ENCODE measurements around the gene IKZF1. TPM values are rescaled to one million over a fixed set of nuclear protein-coding genes. Genes with fewer than 3 reads are reported as not detected.

The IKZF1 gene

DNA sequence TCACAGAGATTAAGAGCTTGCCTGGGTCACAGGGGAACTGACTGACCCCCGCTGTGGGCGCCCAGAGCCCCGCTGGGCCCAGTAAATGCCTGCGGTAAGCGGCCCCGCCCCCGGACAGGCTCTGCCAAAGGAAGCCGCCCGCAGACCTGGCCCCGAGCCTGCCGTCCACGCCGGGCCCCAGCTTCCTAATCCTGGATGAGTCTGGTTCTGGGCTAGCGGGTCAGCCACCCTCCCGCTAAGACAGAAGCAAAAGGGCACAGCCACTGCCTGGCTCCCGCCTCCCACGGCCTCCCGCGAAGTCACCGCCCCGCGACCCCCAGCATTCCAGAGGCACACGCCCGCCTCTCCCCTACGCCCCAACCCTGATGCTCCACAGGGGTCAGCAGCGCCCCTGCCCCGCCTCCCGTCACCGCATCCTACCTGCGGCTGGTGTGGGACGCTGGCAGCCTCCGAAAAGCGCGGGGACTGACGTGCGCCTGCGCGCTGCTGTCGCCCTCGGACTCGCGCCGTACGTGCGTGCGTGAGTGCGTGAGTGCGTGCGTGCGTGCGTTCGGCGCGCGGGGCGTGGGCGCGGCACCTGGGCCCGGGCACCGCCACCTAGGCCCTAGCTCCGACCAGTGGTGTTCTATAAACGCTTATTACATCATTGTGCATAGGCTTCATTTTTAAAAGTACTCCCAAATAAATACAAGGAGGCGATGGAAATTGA is 145.5 kb downstream of the IKZF1 start, which contains the start of gene FIGNL1:
Gene FIGNL1, minus strand, starts transcription at position 470 of the 709 bp plus-strand sequence. CDS start 3,063 bp downstream, outside the sequence.
- Histone ChIP-seq H2BK120ac (ENCODE audit: low read depth, low read length) (no peak within 1 kb of the TSS), H2BK15ac (ENCODE audit: low read length) (peak within 1 kb of the TSS; percentile 51), H2BK12ac (ENCODE audit: low read length) (no peak within 1 kb of the TSS), H3K23ac (ENCODE audit: low read depth, low read length, poor library complexity) (peak within 1 kb of the TSS; percentile 97), H4K8ac (ENCODE audit: low read depth, low read length) (peak within 1 kb of the TSS; percentile 95), H2AK5ac (ENCODE audit: low read depth, low read length) (peak within 1 kb of the TSS; percentile 13), H3K36me3 (replicated peaks in 1 of 2; ENCODE audit: control insufficient read depth in 2 of 2, insufficient read depth in 2 of 2, low read length in 2 of 2) (peaks cover 11 to 29% of the 10 kb centered on the region in 2 donors), H2BK5ac (ENCODE audit: low read length) (no peak within 1 kb of the TSS), H3K79me1 (ENCODE audit: low read depth, low read length) (peaks cover 1% of the 10 kb centered on the region), H3K9me3 (replicated peaks in 1 of 2; ENCODE audit: control insufficient read depth in 2 of 2, insufficient read depth in 1 of 2, low read depth in 1 of 2, low read length in 2 of 2) (peaks cover 0 to 4% of the 10 kb centered on the region in 2 donors), H3K27me3 (ENCODE audit: control insufficient read depth in 3 of 3, insufficient read depth in 3 of 3, low read depth in 1 of 3, low read length in 3 of 3) (no peaks in the 10 kb centered on the region), H3K4me1 (ENCODE audit: control insufficient read depth in 2 of 2, insufficient read depth in 1 of 2, low read depth in 1 of 2, low read length in 2 of 2) (peaks cover 3 to 4% of the 10 kb centered on the region in 2 donors), H2AFZ (ENCODE audit: low read length) (peak within 1 kb of the TSS; percentile 98), H3K14ac (ENCODE audit: low read length) (no peak within 1 kb of the TSS), H3K4ac (ENCODE audit: low read length) (peak within 1 kb of the TSS; percentile 61), H3K27ac (replicated peaks; ENCODE audit: low read length) (peak within 1 kb of the TSS; percentile 54), H4K91ac (ENCODE audit: low read depth, low read length, poor library complexity) (no peak within 1 kb of the TSS), H3K4me2 (ENCODE audit: insufficient read depth, low read length, poor library complexity, severe bottlenecking) (peak within 1 kb of the TSS; percentile 85), H3K18ac (ENCODE audit: low read length) (peak within 1 kb of the TSS; percentile 96), H3K4me3 (ENCODE audit: low read length in 2 of 2) (peak within 1 kb of the TSS; percentile 67 to 79), H3K9ac (ENCODE audit: low read depth, low read length, poor library complexity) (peak within 1 kb of the TSS; percentile 87)
- WGBS, 2 donors (ENCODE audit: extremely low coverage in 2 of 2, insufficient read length in 2 of 2, insufficient replicate concordance in 1 of 2), result no CpG with 5 or more reads among the region's 63 CpGs
- peak; percentile 37 for DNase-seq (ENCODE audit: low spot score)

DNA sequence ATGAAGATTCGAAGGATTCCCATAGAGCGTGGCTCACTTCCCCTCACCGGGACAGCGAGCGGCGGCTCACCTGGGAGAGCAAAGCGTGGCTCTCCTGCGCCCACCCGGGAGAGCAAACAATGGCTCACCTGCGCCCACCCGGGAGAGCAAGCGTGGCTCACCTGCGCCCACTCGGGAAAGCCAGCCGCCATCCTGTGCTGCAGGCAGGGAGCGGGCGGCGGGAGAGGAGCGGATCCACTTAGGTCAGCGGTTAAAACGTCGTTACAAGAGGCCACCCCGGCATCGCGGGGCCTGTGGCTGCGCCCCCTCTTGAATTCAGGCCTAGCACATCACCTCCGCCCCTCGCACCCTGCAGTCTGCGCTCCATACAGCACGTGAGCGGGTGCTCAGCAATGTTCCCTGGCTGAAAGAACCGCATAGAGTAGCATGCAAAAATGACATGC is 146.1 kb downstream of the IKZF1 start:
- no peak overlapping the region for H4K91ac ChIP-seq (ENCODE audit: low read depth, low read length, poor library complexity)
- H2BK12ac ChIP-seq (ENCODE audit: low read length), result no peak overlapping the region
- no peak overlapping the region for H2BK120ac ChIP-seq (ENCODE audit: low read depth, low read length)
- H3K4me3 ChIP-seq (ENCODE audit: low read length in 2 of 2), result peak overlapping the region; percentile 67 to 79
- WGBS, 2 donors (ENCODE audit: extremely low coverage in 2 of 2, insufficient read length in 2 of 2, insufficient replicate concordance in 1 of 2), result no CpG with 5 or more reads among the region's 32 CpGs
- H4K8ac ChIP-seq (ENCODE audit: low read depth, low read length), result peak overlapping the region; percentile 95
- no peak overlapping the region for H3K27ac ChIP-seq (replicated peaks; ENCODE audit: low read length)
- peak overlapping the region; percentile 85 for H3K4me2 ChIP-seq (ENCODE audit: insufficient read depth, low read length, poor library complexity, severe bottlenecking)
- H2AK5ac ChIP-seq (ENCODE audit: low read depth, low read length), result peak overlapping the region; percentile 13
- H3K4ac ChIP-seq (ENCODE audit: low read length), result peak overlapping the region; percentile 61
- no peak for DNase-seq (ENCODE audit: low spot score)
- H3K36me3 ChIP-seq (replicated peaks in 1 of 2; ENCODE audit: control insufficient read depth in 2 of 2, insufficient read depth in 2 of 2, low read length in 2 of 2), result peaks cover 8 to 24% of the 10 kb centered on the region in 2 donors
- H3K79me1 ChIP-seq (ENCODE audit: low read depth, low read length), result peaks cover 1% of the 10 kb centered on the region
- no peak overlapping the region for H3K14ac ChIP-seq (ENCODE audit: low read length)
- peaks cover 0 to 3% (median 0%) of the 10 kb centered on the region in 3 experiments for H3K27me3 ChIP-seq (ENCODE audit: control insufficient read depth in 3 of 3, insufficient read depth in 3 of 3, low read depth in 1 of 3, low read length in 3 of 3)
- H2AFZ ChIP-seq (ENCODE audit: low read length), result peak overlapping the region; percentile 98
- no peak overlapping the region for H2BK5ac ChIP-seq (ENCODE audit: low read length)
- peak overlapping the region; percentile 55 for H3K9ac ChIP-seq (ENCODE audit: low read depth, low read length, poor library complexity)
- H2BK15ac ChIP-seq (ENCODE audit: low read length), result no peak overlapping the region
- H3K18ac ChIP-seq (ENCODE audit: low read length), result peak overlapping the region; percentile 56
- H3K9me3 ChIP-seq (replicated peaks in 1 of 2; ENCODE audit: control insufficient read depth in 2 of 2, insufficient read depth in 1 of 2, low read depth in 1 of 2, low read length in 2 of 2), result peaks cover 0 to 4% of the 10 kb centered on the region in 2 donors
- peaks cover 3 to 4% of the 10 kb centered on the region in 2 donors for H3K4me1 ChIP-seq (ENCODE audit: control insufficient read depth in 2 of 2, insufficient read depth in 1 of 2, low read depth in 1 of 2, low read length in 2 of 2)
- peak overlapping the region; percentile 46 for H3K23ac ChIP-seq (ENCODE audit: low read depth, low read length, poor library complexity)

Small RNA genes within 50 kb of the gene (small RNA-seq; reads per million reads assigned to genes)
- gene RNU6-1091P (ENCODE audit: insufficient read depth), result not detected
